CD4-positive, CD25-positive, alpha-beta regulatory T cell (primary cell): ENCODE data around the gene MITD1. TPM values are rescaled to one million over a fixed set of nuclear protein-coding genes. Genes with fewer than 3 reads are reported as not detected.

Source experiments
- ATAC-seq, 2 donors: fragments of 150-1000 bp; cut with Tn5 transposase; one replicate each; pipeline ENCODE4 v1.10.0; 2021; ENCODE audit warnings: low read depth in 2 of 2, moderate number of reproducible peaks in 2 of 2, moderate library complexity in 1 of 2
- DNase-seq, 3 donors: peaks; one replicate each; pipeline versions ENCODE4 v3.0.0 to v3.0.0-alpha.2; 2012 to 2022; ENCODE audit warnings: mixed read lengths in 1 of 3
- H3K27ac ChIP-seq: one replicate; pipeline ENCODE4 v1.7.0; 2013; ENCODE audit warnings: mild to moderate bottlenecking, low read length; ENCODE audit not compliant: insufficient read depth, poor library complexity, severe bottlenecking
- H3K27me3 ChIP-seq: one replicate; pipeline ENCODE4 v1.7.0; 2013; ENCODE audit warnings: low read length; ENCODE audit not compliant: control insufficient read depth, insufficient read depth
- H3K36me3 ChIP-seq: one replicate; pipeline ENCODE4 v1.7.0; 2013; ENCODE audit warnings: mild to moderate bottlenecking, low read length, moderate library complexity; ENCODE audit not compliant: control insufficient read depth, insufficient read depth
- H3K4me1 ChIP-seq: 2 replicates; pipeline ENCODE4 v1.7.0; 2013; ENCODE audit warnings: mild to moderate bottlenecking, low read length; ENCODE audit not compliant: insufficient read depth, control insufficient read depth, poor library complexity, severe bottlenecking
- H3K4me3 ChIP-seq: one replicate; pipeline ENCODE4 v1.7.0; 2013; ENCODE audit warnings: low read depth, mild to moderate bottlenecking, low read length, moderate library complexity
- H3K9me3 ChIP-seq, 2 experiments: 1 replicate in 1 of 2; 2 replicates in 1 of 2; pipeline ENCODE4 v1.7.0; 2013; ENCODE audit warnings: low read length in 2 of 2, mild to moderate bottlenecking in 1 of 2, moderate library complexity in 1 of 2; ENCODE audit not compliant: control insufficient read depth in 2 of 2
- H3K27ac Mint-ChIP-seq, 3 donors: one replicate each; pipeline ENCODE4 v1.8.0; 2020 to 2022; ENCODE audit warnings: mild to moderate bottlenecking in 3 of 3, mixed read lengths in 3 of 3, moderate library complexity in 2 of 3
- H3K27me3 Mint-ChIP-seq: one replicate; pipeline ENCODE4 v1.8.0; 2022; ENCODE audit warnings: mild to moderate bottlenecking, mixed read lengths
- H3K36me3 Mint-ChIP-seq: one replicate; pipeline ENCODE4 v1.8.0; 2020; ENCODE audit warnings: mixed read lengths
- H3K4me1 Mint-ChIP-seq, 4 donors: one replicate each; pipeline ENCODE4 v1.8.0; 2020 to 2022; ENCODE audit warnings: mixed read lengths in 4 of 4, mild to moderate bottlenecking in 1 of 4
- H3K4me3 Mint-ChIP-seq, 4 donors: one replicate each; pipeline ENCODE4 v1.8.0; 2020 to 2022; ENCODE audit warnings: mild to moderate bottlenecking in 4 of 4, mixed read lengths in 4 of 4, moderate library complexity in 3 of 4
- H3K9me3 Mint-ChIP-seq, 7 donors: one replicate each; pipeline ENCODE4 v1.8.0; 2020 to 2022; ENCODE audit warnings: mixed read lengths in 7 of 7, mild to moderate bottlenecking in 3 of 7, moderate library complexity in 2 of 7
- polyA plus RNA-seq, 4 donors: library from polyadenylated mRNA; unstranded; fragments of 300-500 nt; fragmentation: Illumina TruSeq; gene quantifications; one replicate each; pipeline ENCODE4 v1.2.3, GENCODE V29; 2021
- total RNA-seq: library from RNA; stranded (reverse); gene quantifications from one replicate; pipeline ENCODE4 v1.2.3, GENCODE V29; 2022

The MITD1 gene
- total and polyA plus RNA-seq, 5 donors from 2014 or later, result 32.1 to 69.1 (median 51.9) TPM

- Mint-ChIP-seq H3K4me1 (peaks cover 16 to 43% (median 26%) of the 10 kb centered on the region in 4 donors), H3K27me3 (no peaks in the 10 kb centered on the region), H3K36me3 (peaks cover 22% of the 10 kb centered on the region), H3K9me3 (no peaks in the 10 kb centered on the region), H3K4me3 (no peak overlapping the region), H3K27ac (peak overlapping the region in 1 of 3 donors; percentile 59)
- ATAC-seq, result no peak
- peaks cover 64% of the 10 kb centered on the region for H3K36me3 ChIP-seq
- no peaks in the 10 kb centered on the region for H3K4me1 ChIP-seq
- no peaks in the 10 kb centered on the region for H3K27me3 ChIP-seq
- no peak overlapping the region for H3K4me3 ChIP-seq
- no peaks in the 10 kb centered on the region for H3K9me3 ChIP-seq
- DNase-seq, result no peak
- no peak overlapping the region for H3K27ac ChIP-seq
These were observed 9.3 kb downstream of the MITD1 start for GRCh38 chr2:99171377-99172140.

- H3K27me3 ChIP-seq, result no peaks in the 10 kb centered on the region
- H3K9me3 Mint-ChIP-seq, result no peaks in the 10 kb centered on the region
- DNase-seq (peak in 1 of 3 donors; percentile 34), ATAC-seq (no peak)
- peak overlapping the region in 1 of 3 donors; percentile 23 for H3K27ac Mint-ChIP-seq
- H3K4me1 Mint-ChIP-seq, result peaks cover 6 to 30% (median 19%) of the 10 kb centered on the region in 4 donors
- H3K4me1 ChIP-seq, result no peaks in the 10 kb centered on the region
- H3K9me3 ChIP-seq, result no peaks in the 10 kb centered on the region
- peaks cover 75% of the 10 kb centered on the region for H3K36me3 ChIP-seq
- H3K27ac ChIP-seq, result peak overlapping the region; percentile 7
- no peaks in the 10 kb centered on the region for H3K27me3 Mint-ChIP-seq
- H3K4me3 Mint-ChIP-seq, result no peak overlapping the region
- H3K36me3 Mint-ChIP-seq, result peaks cover 22% of the 10 kb centered on the region
- H3K4me3 ChIP-seq, result no peak overlapping the region
These were observed 11.3 kb downstream of the MITD1 start for GRCh38 chr2:99169534-99169933.

- ATAC-seq, result no peak
- no peak overlapping the region for H3K4me3 Mint-ChIP-seq
- Histone ChIP-seq H3K4me1 (no peaks in the 10 kb centered on the region), H3K27ac (no peak overlapping the region), H3K36me3 (peaks cover 64% of the 10 kb centered on the region), H3K9me3 (no peaks in the 10 kb centered on the region), H3K4me3 (no peak overlapping the region), H3K27me3 (no peaks in the 10 kb centered on the region)
- H3K4me1 Mint-ChIP-seq, result peaks cover 4 to 21% (median 14%) of the 10 kb centered on the region in 4 donors
- peak overlapping the region in 1 of 3 donors; percentile 22 for H3K27ac Mint-ChIP-seq
- no peak for DNase-seq
- no peaks in the 10 kb centered on the region for H3K27me3 Mint-ChIP-seq
- peaks cover 23% of the 10 kb centered on the region for H3K36me3 Mint-ChIP-seq
- no peaks in the 10 kb centered on the region for H3K9me3 Mint-ChIP-seq
These were observed 14.6 kb downstream of the MITD1 start for GRCh38 chr2:99166218-99166617.

GRCh38 chr2:99159594-99159993 lies 21.3 kb downstream of the MITD1 start:
- peaks cover 34% of the 10 kb centered on the region for H3K36me3 Mint-ChIP-seq
- DNase-seq, result no peak
- peak overlapping the region in 2 of 4 donors; percentile 75 to 86 for H3K4me3 Mint-ChIP-seq

GRCh38 chr2:99158599-99158998 lies 22.3 kb downstream of the MITD1 start:
- Histone ChIP-seq H3K4me1 (peaks cover 19% of the 10 kb centered on the region), H3K27ac (no peak overlapping the region), H3K4me3 (no peak overlapping the region), H3K27me3 (no peaks in the 10 kb centered on the region), H3K9me3 (no peaks in the 10 kb centered on the region), H3K36me3 (peaks cover 23% of the 10 kb centered on the region)
- ATAC-seq, result no peak
- Mint-ChIP-seq H3K4me1 (peaks cover 12 to 38% (median 28%) of the 10 kb centered on the region in 4 donors), H3K27ac (peak overlapping the region in 1 of 3 donors; percentile 61), H3K9me3 (peaks cover 0 to 2% (median 0%) of the 10 kb centered on the region in 7 donors), H3K27me3 (no peaks in the 10 kb centered on the region), H3K4me3 (peak overlapping the region in 1 of 4 donors; percentile 12), H3K36me3 (peaks cover 34% of the 10 kb centered on the region)
- no peak for DNase-seq

More at GRCh38 chr2:99159594-99159993, 21.3 kb downstream of the MITD1 start:
- ATAC-seq, result no peak
- H3K4me3 ChIP-seq, result no peak overlapping the region
- no peaks in the 10 kb centered on the region for H3K9me3 ChIP-seq
- peaks cover 23% of the 10 kb centered on the region for H3K36me3 ChIP-seq
- H3K27ac ChIP-seq, result no peak overlapping the region
- H3K27ac Mint-ChIP-seq, result peak overlapping the region in 2 of 3 donors; percentile 39 to 92
- no peaks in the 10 kb centered on the region for H3K27me3 ChIP-seq
- H3K4me1 ChIP-seq, result peaks cover 9% of the 10 kb centered on the region
- H3K27me3 Mint-ChIP-seq, result no peaks in the 10 kb centered on the region
- peaks cover 0 to under 1% (median 0%) of the 10 kb centered on the region in 7 donors for H3K9me3 Mint-ChIP-seq
- peaks cover 12 to 38% (median 27%) of the 10 kb centered on the region in 4 donors for H3K4me1 Mint-ChIP-seq

- Mint-ChIP-seq H3K4me1 (peaks cover 12 to 38% (median 26%) of the 10 kb centered on the region in 4 donors), H3K27me3 (no peaks in the 10 kb centered on the region), H3K9me3 (peaks cover 0 to 2% (median 0%) of the 10 kb centered on the region in 7 donors), H3K36me3 (peaks cover 29% of the 10 kb centered on the region), H3K4me3 (peak overlapping the region in 3 of 4 donors; percentile 24 to 61 (median 33)), H3K27ac (no peak overlapping the region)
- ATAC-seq (no peak), DNase-seq (no peak)
- Histone ChIP-seq H3K27me3 (no peaks in the 10 kb centered on the region), H3K36me3 (peaks cover 16% of the 10 kb centered on the region), H3K27ac (no peak overlapping the region), H3K9me3 (no peaks in the 10 kb centered on the region), H3K4me3 (peak overlapping the region; percentile 26), H3K4me1 (peaks cover 19% of the 10 kb centered on the region)
These were observed 24.0 kb downstream of the MITD1 start for GRCh38 chr2:99156891-99157290.

- H3K36me3 ChIP-seq, result peaks cover 7% of the 10 kb centered on the region
- H3K27ac ChIP-seq, result peak within 1 kb of the TSS; percentile 96
- Mint-ChIP-seq H3K27ac (peak within 1 kb of the TSS in 1 of 3 donors; percentile 100), H3K36me3 (peaks cover 32% of the 10 kb centered on the region), H3K9me3 (peaks cover 0 to 2% (median 0%) of the 10 kb centered on the region in 7 donors), H3K27me3 (no peaks in the 10 kb centered on the region), H3K4me3 (peak within 1 kb of the TSS in 1 of 4 donors; percentile 90), H3K4me1 (peaks cover 12 to 41% (median 25%) of the 10 kb centered on the region in 4 donors)
- peak within 1 kb of the TSS; percentile 96 for H3K4me3 ChIP-seq
- H3K9me3 ChIP-seq, result no peaks in the 10 kb centered on the region
- peak; percentile 97 for ATAC-seq
- DNase-seq, result peak; percentile 90 to 97 (median 91)
- no peaks in the 10 kb centered on the region for H3K27me3 ChIP-seq
- H3K4me1 ChIP-seq, result peaks cover 19% of the 10 kb centered on the region
These were observed 26.0 kb downstream of the MITD1 start, which contains the start of the genes LIPT1 and TSGA10 for GRCh38 chr2:99154643-99155536. LIPT1 (plus strand) TSS chr2:99154967; CDS start chr2:99161958, 6,991 bp downstream. TSGA10 (minus strand) TSS chr2:99154942; CDS start chr2:99109439, 45,503 bp downstream.
